ENCODE results near the gene LHX4.

- TF ChIP-seq EZH2 (IDR thresholded peaks at IDR 0.05; ENCODE audit: insufficient read depth, poor library complexity, severe bottlenecking) (no peak), EZH2phosphoT487 (IDR thresholded peaks at IDR 0.05; ENCODE audit: insufficient read depth, low read depth) (no peak)
Observed at GRCh38 chr1:180187626-180188025, 42.4 kb upstream of the LHX4 start.
